ENCODE results near the gene SLC25A23.
"Not testable (repeated sequence)": the region's sequence is repeated elsewhere in the genome, so short reads cannot be mapped to it uniquely, and the experiment has no call there.

The SLC25A23 gene

DNA sequence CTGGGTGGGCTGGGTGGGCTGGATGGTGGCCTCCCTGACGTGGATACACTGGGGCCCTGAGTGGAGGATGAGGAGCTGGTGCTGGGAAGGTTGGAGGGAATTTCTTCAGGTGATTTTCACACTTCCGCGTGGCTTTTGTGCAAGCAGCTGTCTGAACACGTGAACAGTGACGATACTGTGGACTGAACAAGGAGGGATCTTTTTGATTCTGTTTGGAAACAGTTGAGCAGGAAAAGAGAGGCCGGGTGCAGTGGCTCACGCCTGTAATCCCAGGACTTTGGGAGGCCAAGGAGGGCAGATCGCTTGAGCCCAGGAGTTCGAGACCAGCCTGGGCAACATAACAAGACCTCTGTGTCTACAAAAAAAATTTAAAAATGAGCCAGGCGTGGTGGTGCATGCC lies 57.5 kb downstream of the SLC25A23 start:
- no peak for DNase-seq (ENCODE audit: low spot score)

DNA sequence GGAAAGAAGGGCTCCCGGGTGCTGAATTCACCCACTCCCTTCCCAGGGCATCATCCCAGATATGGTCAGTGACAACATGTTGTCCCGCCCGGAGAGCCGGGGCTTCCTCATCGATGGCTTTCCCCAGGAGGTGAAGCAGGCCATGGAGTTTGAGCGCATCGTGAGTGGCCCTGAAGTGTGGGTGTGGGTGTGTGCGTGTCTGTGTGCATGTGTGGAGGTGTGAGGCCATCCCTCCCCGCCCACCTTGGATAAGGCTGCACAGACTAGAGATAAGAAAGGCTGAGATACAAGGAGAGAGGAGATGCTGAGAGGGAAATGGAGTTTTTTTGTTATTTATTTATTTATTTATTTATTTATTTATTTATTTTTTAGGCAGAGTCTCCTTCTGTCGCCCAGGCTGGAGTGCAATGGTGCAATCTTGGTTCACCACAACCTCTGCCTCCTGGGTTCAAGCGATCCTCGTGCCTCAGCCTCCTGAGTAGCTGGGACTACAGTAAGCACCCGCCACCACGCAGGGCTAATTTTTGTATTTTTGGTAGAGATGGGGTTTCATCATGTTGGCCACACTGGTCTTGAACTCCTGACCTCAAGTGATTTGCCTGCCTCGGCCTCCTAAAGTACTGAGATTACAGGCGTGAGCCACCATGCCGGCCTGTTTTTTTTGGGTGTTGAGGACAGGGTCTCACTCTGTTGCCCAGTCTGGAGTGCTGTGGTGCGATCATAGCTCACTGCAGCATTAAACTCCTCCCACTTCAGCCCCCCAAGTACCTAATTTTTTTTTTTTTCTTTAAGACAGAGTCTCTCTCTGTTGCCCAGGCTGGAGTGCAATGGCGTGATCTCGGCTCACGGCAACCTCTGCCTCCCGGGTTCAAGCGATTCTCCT lies 59.3 kb downstream of the SLC25A23 start:
- not testable (repeated sequence) for DNase-seq (ENCODE audit: low spot score)

DNA sequence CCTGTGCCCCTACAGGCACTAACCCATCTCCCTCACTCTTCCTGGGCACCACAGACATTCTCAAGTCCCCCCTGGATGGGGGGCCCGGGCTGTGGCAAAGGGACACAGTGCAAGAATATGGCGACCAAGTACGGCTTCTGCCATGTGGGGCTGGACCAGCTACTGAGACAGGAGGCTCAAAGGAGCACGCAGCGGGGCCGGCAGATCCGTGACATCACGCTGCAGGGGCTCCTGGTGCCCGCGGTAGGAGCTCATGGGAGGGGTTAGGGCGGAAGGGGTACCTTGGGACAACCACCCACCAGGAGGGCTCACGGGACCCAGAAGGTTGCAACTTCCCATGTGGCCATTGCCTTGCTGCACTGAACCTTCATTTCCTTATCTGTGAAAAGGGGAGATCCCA lies 63.3 kb downstream of the SLC25A23 start:
- no peak for DNase-seq (ENCODE audit: low spot score)

DNA sequence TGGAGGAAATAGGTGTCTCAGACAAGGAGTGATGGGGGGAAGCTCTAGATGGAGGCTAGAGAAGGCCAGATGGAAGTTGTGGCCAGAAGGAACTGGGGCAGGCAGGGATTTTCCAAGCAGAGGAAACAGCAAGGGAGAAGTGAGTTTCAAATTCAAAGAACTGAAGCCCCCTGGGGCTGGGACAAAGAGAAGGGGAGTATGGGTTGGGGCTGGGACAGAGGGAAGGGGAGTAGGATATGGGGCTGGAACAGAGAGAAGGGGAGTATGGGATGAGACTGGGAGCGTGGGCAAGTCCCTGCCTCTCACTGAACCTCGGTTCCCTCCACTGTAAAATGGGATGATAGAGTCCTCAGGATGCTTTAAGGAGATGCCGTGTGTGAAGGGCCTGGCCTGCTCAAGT lies 64.8 kb downstream of the SLC25A23 start:
- no peak for DNase-seq (ENCODE audit: low spot score)

DNA sequence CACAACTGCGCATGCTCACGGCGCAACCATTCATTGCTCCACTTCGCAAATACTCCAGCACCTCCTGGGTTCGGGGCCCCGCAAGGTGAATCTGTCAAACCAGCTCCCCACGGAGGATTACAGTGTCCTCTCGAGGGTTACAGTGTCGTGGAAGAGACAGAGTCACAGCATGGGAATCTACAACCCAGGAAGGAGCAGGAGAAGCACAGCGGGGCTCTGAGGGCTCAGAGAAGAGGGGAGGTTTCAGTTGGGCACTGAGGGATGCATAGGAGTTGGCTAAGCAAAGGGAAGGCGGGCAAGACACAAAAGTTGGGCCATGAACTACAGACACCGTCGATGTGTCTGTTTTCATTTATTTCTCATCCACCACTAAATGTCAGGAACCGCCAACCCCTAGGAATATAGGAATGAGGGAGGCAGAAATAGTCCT lies 65.6 kb downstream of the SLC25A23 start:
- DNase-seq (ENCODE audit: low spot score): peak; percentile 79

DNA sequence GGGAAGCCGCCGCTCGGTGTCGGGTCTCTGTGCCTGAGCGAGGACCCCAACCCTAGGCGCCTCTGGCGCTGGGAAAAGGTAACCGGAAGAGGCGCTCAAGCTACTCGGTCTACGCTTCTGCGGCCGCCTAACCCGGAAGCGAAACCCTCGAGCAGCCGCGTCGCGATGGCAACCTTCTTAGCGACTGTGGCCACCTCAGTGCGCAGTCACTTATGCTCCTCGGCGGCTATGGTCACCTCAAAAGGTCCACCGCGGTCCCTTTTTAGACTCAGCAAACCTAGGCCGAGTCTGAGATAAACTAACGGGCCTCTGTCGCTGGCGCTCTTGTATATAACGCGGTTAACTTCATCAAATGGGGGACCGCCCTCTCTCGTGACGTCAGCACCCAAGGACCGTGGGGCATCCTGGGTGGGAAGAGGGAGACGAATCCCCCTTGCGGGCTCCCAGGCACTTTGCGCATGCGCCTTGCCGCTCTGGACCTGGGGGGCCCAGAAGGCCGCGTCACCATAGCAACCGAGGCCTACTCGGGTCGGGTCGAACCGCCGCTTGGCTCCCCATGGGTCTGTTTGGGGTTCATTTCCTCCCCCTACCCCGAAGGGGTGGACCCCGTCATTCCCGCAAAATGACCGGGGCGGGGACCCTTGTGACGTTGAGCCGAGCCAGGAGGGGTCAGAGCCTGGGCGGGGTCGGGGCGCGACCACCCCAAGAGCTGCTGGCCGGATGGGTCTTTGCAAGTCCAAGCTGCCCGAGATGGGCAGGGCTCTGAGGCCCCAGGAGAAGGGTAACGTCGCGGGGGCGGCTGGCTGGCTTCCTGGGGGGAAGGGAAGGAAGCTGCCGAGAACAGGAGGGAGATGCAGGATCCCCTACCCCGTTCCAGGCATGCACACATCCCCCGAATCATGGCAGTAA lies 66.3 kb downstream of the SLC25A23 start, which contains the start of gene GTF2F1:
TSS of gene GTF2F1 (minus strand) at position 91 of the 909 bp plus-strand sequence. CDS start 169 bp downstream, outside the sequence.
- peak; percentile 94 for DNase-seq (ENCODE audit: low spot score)

DNA sequence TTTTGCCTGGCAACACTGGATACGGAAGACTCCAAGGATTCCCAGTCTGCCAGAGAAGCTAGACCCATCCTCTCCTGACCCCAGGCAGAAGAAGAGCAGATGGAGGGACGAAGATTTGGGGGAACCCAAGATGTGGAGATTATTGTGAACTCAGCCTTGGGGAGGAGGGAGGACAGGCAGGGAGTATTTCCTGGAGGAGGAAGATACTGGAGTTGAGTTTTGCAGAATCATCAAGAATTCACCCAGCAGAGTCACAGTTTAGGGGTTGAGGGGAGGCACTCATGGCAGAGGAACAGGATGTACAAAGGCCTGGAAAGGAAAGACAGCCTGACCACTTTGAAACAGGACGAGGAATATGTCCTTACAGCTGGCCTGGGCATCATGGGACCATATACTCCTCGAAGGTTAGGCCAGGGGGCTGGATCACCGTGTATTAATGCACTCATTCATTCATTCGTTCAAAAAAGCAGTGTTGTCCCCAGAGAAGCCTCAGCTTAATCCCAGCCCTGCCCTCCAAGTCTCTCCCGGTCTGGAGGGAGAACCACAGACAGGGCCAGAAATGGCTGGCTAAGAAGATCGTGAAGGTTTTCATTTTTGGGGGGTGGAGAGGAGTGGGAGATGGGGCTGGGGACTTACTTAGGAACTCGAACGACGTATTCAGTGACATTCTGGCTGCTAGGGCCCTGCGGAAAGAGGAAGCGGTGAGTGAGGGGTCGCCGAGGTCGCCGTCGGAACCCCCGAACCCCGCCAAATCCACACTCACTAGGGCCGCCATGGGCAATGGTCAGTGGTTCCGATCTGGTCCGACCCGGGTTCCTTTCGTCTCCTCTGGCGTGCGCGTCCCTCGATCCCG lies 67.1 kb downstream of the SLC25A23 start:
- DNase-seq (ENCODE audit: low spot score): no peak
